Common myeloid progenitor, CD34-positive (primary cell): Measurements from ENCODE around the gene CAT. TPM values are rescaled to one million over a fixed set of nuclear protein-coding genes. Genes with fewer than 3 reads are reported as not detected.

Experiments used
- CTCF ChIA-PET: fragments of 350-600 bp; sonication (Branson Sonifier 250); formaldehyde crosslinking; loops from one replicate; lab custom pipeline; 2021; ENCODE audit warnings: antibody characterized with exemption; lab: Charles Lee
- POLR2A ChIA-PET: fragments of 350-600 bp; sonication (Branson Sonifier 250); formaldehyde crosslinking; loops from one replicate; lab custom pipeline; 2021; ENCODE audit warnings: antibody characterized with exemption; lab: Charles Lee
- DNase-seq, 3 donors: peaks; one replicate each; pipeline versions ENCODE4 v3.0.0 to v3.0.0-alpha.2; 2013
- H3K27ac ChIP-seq, 2 experiments: 1 replicate in 1 of 2; 2 replicates in 1 of 2; pipeline ENCODE4 v1.7.0; 2013; ENCODE audit warnings: inconsistent platforms in 2 of 2, low read length in 2 of 2, mild to moderate bottlenecking in 2 of 2, low read depth in 1 of 2, moderate library complexity in 1 of 2; ENCODE audit not compliant: severe bottlenecking in 2 of 2, insufficient read depth in 1 of 2, poor library complexity in 1 of 2
- H3K27me3 ChIP-seq, 5 experiments: replicated peaks in 2 of 5; 1 replicate in 3 of 5; 2 replicates in 2 of 5; pipeline versions ENCODE4 v1.6.1 to v1.7.0; 2013; ENCODE audit warnings: low read length in 4 of 5, mild to moderate bottlenecking in 2 of 5, moderate library complexity in 2 of 5, inconsistent platforms in 1 of 5; ENCODE audit not compliant: insufficient read depth in 5 of 5, control insufficient read depth in 4 of 5
- H3K36me3 ChIP-seq, 4 experiments: 1 replicate in 2 of 4; 2 replicates in 2 of 4; pipeline versions ENCODE4 v1.6.1 to v1.7.0; 2013; ENCODE audit warnings: low read length in 3 of 4, control low read depth in 1 of 4, mild to moderate bottlenecking in 1 of 4; ENCODE audit not compliant: control insufficient read depth in 4 of 4, insufficient read depth in 4 of 4
- H3K4me1 ChIP-seq, 4 experiments: 1 replicate in 3 of 4; 2 replicates in 1 of 4; pipeline versions ENCODE4 v1.6.1 to v1.7.1; 2013; ENCODE audit warnings: low read length in 3 of 4, mild to moderate bottlenecking in 3 of 4, control low read depth in 1 of 4, inconsistent platforms in 1 of 4, moderate library complexity in 1 of 4; ENCODE audit not compliant: control insufficient read depth in 4 of 4, insufficient read depth in 4 of 4; ENCODE audit errors: control extremely low read depth in 1 of 4
- H3K4me3 ChIP-seq, 7 experiments: 1 replicate in 4 of 7; 2 replicates in 3 of 7; pipeline versions ENCODE4 v1.5.1 to v1.7.0; 2013; ENCODE audit warnings: mild to moderate bottlenecking in 7 of 7, low read length in 6 of 7, moderate library complexity in 6 of 7, inconsistent platforms in 2 of 7, low read depth in 2 of 7, control low read depth in 1 of 7; ENCODE audit not compliant: insufficient read depth in 4 of 7, control insufficient read depth in 1 of 7; ENCODE audit errors: extremely low read depth in 1 of 7
- H3K9me3 ChIP-seq, 5 experiments: 1 replicate in 4 of 5; 2 replicates in 1 of 5; pipeline versions ENCODE4 v1.6.1 to v1.7.1; 2013; ENCODE audit warnings: low read length in 4 of 5, mild to moderate bottlenecking in 2 of 5, inconsistent platforms in 1 of 5, low read depth in 1 of 5, moderate library complexity in 1 of 5; ENCODE audit not compliant: control insufficient read depth in 4 of 5, insufficient read depth in 2 of 5; ENCODE audit errors: control extremely low read depth in 1 of 5
- WGBS: methylation state at CpG from one replicate; pipeline ENCODE4 v1.1.5; 2013; ENCODE audit not compliant: insufficient coverage; 5-methylcytosine and 5-hydroxymethylcytosine counted together
- polyA plus RNA-seq: library from polyadenylated mRNA; unstranded; fragments of 120-200 nt; gene quantifications from one replicate; pipeline ENCODE4 v1.2.1, GENCODE V29; 2013

CAT gene
- 340 TPM for polyA plus RNA-seq

DNA sequence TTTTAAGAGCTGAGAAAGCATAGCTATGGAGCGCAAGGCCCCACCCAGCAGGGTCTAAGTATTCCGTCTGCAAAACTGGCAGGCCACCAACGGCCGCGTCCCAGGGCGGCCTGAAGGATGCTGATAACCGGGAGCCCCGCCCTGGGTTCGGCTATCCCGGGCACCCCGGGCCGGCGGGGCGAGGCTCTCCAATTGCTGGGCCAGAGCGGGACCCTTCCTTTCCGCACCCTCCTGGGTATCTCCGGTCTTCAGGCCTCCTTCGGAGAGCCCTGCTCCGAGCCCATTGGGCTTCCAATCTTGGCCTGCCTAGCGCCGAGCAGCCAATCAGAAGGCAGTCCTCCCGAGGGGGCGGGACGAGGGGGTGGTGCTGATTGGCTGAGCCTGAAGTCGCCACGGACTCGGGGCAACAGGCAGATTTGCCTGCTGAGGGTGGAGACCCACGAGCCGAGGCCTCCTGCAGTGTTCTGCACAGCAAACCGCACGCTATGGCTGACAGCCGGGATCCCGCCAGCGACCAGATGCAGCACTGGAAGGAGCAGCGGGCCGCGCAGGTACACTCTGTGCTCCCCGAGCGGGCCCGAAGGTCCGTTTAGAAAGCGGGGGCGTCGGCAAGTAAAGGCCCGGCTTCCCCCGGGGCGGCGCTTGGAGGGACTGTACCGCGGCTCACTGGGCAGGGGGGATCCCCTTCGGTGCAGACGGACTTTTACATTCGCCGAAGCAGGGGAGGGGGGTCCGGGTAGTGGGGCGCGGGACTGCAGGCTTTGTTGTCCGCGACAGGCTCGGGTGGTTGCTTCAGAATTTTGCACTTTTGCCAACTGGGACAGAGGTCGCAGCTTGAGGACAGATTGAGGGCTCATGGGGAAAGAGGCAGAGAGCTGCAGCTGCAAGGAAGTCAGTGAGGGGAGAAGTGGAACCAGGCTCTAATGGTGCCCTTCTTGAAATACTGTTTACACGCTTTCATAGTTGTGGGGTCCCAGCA is at the start of gene CAT:
Gene CAT, plus strand, starts transcription at position 406 of the 979 bp plus-strand sequence. Its CDS starts 80 bp downstream, at position 486.
- ChIA-PET POLR2A (interaction anchor here (0.9 to 1.0 kb wide), 2 partner anchors 13 to 30 kb away, joined by 3 read pairs; no protein-coding TSS in a partner anchor), CTCF (interaction anchor here (0.7 to 4.7 kb wide), 6 partner anchors 10 to 571 kb away, joined by 3 to 28 read pairs (median 3); partner anchors contain the start of gene ABTB2)
- Histone ChIP-seq H3K4me1 (peaks cover 21 to 42% (median 26%) of the 10 kb centered on the region in 4 experiments), H3K36me3 (peaks cover 4 to 20% (median 10%) of the 10 kb centered on the region in 4 experiments), H3K9me3 (peaks cover 0 to 9% (median 0%) of the 10 kb centered on the region in 5 experiments), H3K27ac (peak within 1 kb of the TSS; percentile 80 to 91), H3K27me3 (no peaks in the 10 kb centered on the region), H3K4me3 (peak within 1 kb of the TSS; percentile 87 to 96 (median 95))
- DNase-seq = peak; percentile 99 to 100 (median 99)
- WGBS = 0% methylated on average over 52 of the region's 62 CpGs

DNA sequence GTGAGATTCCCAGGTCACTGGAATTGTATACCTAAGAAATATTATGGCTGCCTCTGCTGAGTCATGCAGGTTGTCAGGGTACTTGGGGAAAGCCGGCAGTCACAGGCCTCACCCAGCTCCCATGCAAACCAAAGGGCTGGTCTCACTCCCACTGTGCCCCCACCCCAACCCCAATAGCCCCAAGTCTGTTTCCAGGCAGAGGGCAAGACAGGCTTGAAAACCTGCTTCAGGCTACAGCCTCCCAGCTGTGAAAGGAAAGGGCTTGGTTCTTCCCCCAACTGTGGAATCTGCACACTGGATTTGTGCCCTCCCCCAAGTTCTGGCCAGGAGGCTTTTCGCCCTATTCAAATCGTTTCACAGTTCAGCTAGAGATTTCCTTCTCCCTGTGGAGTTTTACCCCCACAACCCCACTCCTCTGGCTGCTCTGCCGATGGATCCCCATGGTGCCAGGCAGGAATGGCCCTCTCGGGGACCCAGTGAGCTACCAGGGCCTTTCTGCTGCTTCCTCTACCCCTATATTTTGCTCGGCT is 43.9 kb upstream of the CAT start:
- Histone ChIP-seq H3K9me3 (peaks cover 0 to 12% (median 6%) of the 10 kb centered on the region in 5 experiments), H3K4me1 (no peaks in the 10 kb centered on the region), H3K4me3 (no peak overlapping the region), H3K27me3 (no peaks in the 10 kb centered on the region), H3K36me3 (no peaks in the 10 kb centered on the region), H3K27ac (no peak overlapping the region)
- 90% methylated on average over 5 of the region's 6 CpGs for WGBS
- ChIA-PET CTCF (interaction anchor here (1.0 to 1.8 kb wide), 2 partner anchors 9 to 18 kb away, joined by 3 to 5 read pairs; no protein-coding TSS in a partner anchor), POLR2A (no interaction called here)
- no peak for DNase-seq

GRCh38 chr11:34395916-34396550 is 42.7 kb upstream of the CAT start:
- CTCF ChIA-PET = interaction anchor here (0.7 to 1.8 kb wide), 3 partner anchors 11 to 17 kb away, joined by 3 to 5 read pairs (median 3); no protein-coding TSS in a partner anchor
- POLR2A ChIA-PET = interaction anchor here (0.6 kb wide), 1 partner anchor 87 kb away, joined by 3 read pairs; no protein-coding TSS in a partner anchor

GRCh38 chr11:34397120-34397519 is 41.6 kb upstream of the CAT start:
- ChIA-PET CTCF (interaction anchor here (1.1 kb wide), 1 partner anchor 10 kb away, joined by 3 read pairs; no protein-coding TSS in a partner anchor), POLR2A (interaction anchor here (1.0 kb wide), 1 partner anchor 15 kb away, joined by 4 read pairs; no protein-coding TSS in a partner anchor)
- Histone ChIP-seq H3K27me3 (no peaks in the 10 kb centered on the region), H3K9me3 (peaks cover 0 to 18% (median 6%) of the 10 kb centered on the region in 5 experiments), H3K27ac (no peak overlapping the region), H3K4me1 (no peaks in the 10 kb centered on the region), H3K4me3 (no peak overlapping the region), H3K36me3 (no peaks in the 10 kb centered on the region)
- WGBS = no CpG with 5 or more reads among the region's 1 CpG
- DNase-seq = no peak

More at GRCh38 chr11:34395916-34396550, 42.7 kb upstream of the CAT start:
- Histone ChIP-seq H3K36me3 (no peaks in the 10 kb centered on the region), H3K27me3 (no peaks in the 10 kb centered on the region), H3K27ac (no peak overlapping the region), H3K9me3 (peaks cover 0 to 18% (median 6%) of the 10 kb centered on the region in 5 experiments), H3K4me3 (no peak overlapping the region), H3K4me1 (no peaks in the 10 kb centered on the region)
- WGBS = 100% methylated on average over 1 of the region's 1 CpG
- no peak for DNase-seq

GRCh38 chr11:34397811-34398210 is 40.9 kb upstream of the CAT start:
- no peak overlapping the region for H3K27ac ChIP-seq
- ChIA-PET POLR2A (interaction anchor here (1.0 kb wide), 1 partner anchor 16 kb away, joined by 4 read pairs; no protein-coding TSS in a partner anchor), CTCF (no interaction called here)
- no peaks in the 10 kb centered on the region for H3K27me3 ChIP-seq
- H3K4me3 ChIP-seq = no peak overlapping the region
- H3K9me3 ChIP-seq = peaks cover 0 to 16% (median 6%) of the 10 kb centered on the region in 5 experiments
- no CpG with 5 or more reads among the region's 2 CpGs for WGBS
- H3K4me1 ChIP-seq = no peaks in the 10 kb centered on the region
- H3K36me3 ChIP-seq = no peaks in the 10 kb centered on the region
- DNase-seq = no peak

DNA sequence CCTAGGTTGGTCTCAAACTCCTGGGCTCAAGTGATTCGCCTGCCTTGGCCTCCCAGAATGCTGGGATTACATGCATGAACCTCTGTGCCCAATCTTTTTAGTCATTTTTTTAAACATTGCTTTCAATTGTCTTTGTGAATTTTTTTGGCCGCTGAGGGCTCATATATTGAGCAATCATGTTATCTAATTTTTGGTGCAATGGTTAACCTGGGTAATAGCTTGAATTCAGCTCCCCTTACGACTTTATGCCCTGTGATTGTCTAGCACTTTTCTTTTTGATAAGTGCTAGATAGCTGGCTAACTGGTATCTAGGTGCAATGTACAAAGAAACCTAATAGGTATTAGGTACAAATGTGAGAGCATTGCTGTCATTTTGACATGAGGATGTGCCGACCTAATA is 35.3 kb upstream of the CAT start:
- H3K27ac ChIP-seq = no peak overlapping the region
- H3K9me3 ChIP-seq = peaks cover 0 to 8% (median 0%) of the 10 kb centered on the region in 5 experiments
- ChIA-PET POLR2A (no interaction called here), CTCF (interaction anchor here (0.9 to 1.9 kb wide), 6 partner anchors 9 to 64 kb away, joined by 3 to 5 read pairs (median 4); no protein-coding TSS in a partner anchor)
- H3K27me3 ChIP-seq = no peaks in the 10 kb centered on the region
- WGBS = 100% methylated on average over 1 of the region's 4 CpGs
- H3K36me3 ChIP-seq = no peaks in the 10 kb centered on the region
- DNase-seq = no peak
- H3K4me3 ChIP-seq = no peak overlapping the region
- H3K4me1 ChIP-seq = no peaks in the 10 kb centered on the region
